ENCODE measurements around the gene DMRTB1.

GRCh38 chr1:53419034-53419433 lies 40.2 kb upstream of the DMRTB1 start:
- TF ChIP-seq CTCF (IDR thresholded peaks at IDR 0.05; ENCODE audit: borderline replicate concordance, extremely low read depth, low read length, poor library complexity, severe bottlenecking): no peak
- TF ChIP-seq EZH2 (IDR thresholded peaks at IDR 0.05; ENCODE audit: borderline replicate concordance, low read depth, low read length, severe bottlenecking): no peak

Data from DND-41 (cell line).